Right lobe of liver (tissue), 4 donors: ENCODE measurements around the gene MUC6.

Source experiments
- POLR2A ChIP-seq: fragments of 450-650 bp; IDR thresholded peaks from one replicate; pipeline ENCODE4 v1.6.1; 2017; ENCODE audit warnings: antibody characterized with exemption, mild to moderate bottlenecking
- TF ChIP-seq, protein P1 (sequence below), 4 donors: fragments of 200-600 bp in 3 of 4; fragments of 450-650 bp in 1 of 4; IDR thresholded peaks; one replicate each; pipeline versions ENCODE4 v1.5.1 to v1.8.0; 2016 to 2022; ENCODE audit warnings: antibody characterized with exemption in 4 of 4, mild to moderate bottlenecking in 2 of 4
- donor health status: DM: no; HTN: no; CAD: no.
- donor health status: DM: no; HTN: no; CAD: no.
- donor health status: DM: no; HTN: yes; CAD: no.

GRCh38 chr11:1052133-1053011, 15.9 kb upstream of the MUC6 start:
- TF ChIP-seq POLR2A = no peak
- TF ChIP-seq, protein P1, sequence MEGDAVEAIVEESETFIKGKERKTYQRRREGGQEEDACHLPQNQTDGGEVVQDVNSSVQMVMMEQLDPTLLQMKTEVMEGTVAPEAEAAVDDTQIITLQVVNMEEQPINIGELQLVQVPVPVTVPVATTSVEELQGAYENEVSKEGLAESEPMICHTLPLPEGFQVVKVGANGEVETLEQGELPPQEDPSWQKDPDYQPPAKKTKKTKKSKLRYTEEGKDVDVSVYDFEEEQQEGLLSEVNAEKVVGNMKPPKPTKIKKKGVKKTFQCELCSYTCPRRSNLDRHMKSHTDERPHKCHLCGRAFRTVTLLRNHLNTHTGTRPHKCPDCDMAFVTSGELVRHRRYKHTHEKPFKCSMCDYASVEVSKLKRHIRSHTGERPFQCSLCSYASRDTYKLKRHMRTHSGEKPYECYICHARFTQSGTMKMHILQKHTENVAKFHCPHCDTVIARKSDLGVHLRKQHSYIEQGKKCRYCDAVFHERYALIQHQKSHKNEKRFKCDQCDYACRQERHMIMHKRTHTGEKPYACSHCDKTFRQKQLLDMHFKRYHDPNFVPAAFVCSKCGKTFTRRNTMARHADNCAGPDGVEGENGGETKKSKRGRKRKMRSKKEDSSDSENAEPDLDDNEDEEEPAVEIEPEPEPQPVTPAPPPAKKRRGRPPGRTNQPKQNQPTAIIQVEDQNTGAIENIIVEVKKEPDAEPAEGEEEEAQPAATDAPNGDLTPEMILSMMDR (IDR thresholded peaks at IDR 0.05) = no peak
